Colonic mucosa (tissue), 4 donors: ENCODE data around the gene PIRT. TPM values are rescaled to one million over a fixed set of nuclear protein-coding genes. Genes with fewer than 3 reads are reported as not detected.
A peak's percentile ranks its signal among the peaks of the same experiment; 100 is the strongest.

Source experiments
- DNase-seq: peaks from one replicate; pipeline ENCODE4 v3.0.0-alpha.2; 2020
- H3K27ac ChIP-seq: fragments of 200-600 bp; one replicate; pipeline ENCODE4 v1.8.0; 2021
- H3K27me3 ChIP-seq: fragments of 200-600 bp; one replicate; pipeline ENCODE4 v1.8.0; 2021
- H3K36me3 ChIP-seq: fragments of 200-600 bp; one replicate; pipeline ENCODE4 v1.8.0; 2021
- H3K4me1 ChIP-seq: fragments of 200-600 bp; one replicate; pipeline ENCODE4 v1.8.0; 2021; ENCODE audit warnings: mild to moderate bottlenecking
- H3K4me3 ChIP-seq: fragments of 200-600 bp; one replicate; pipeline ENCODE4 v1.8.0; 2021
- H3K9ac ChIP-seq, 2 donors: one replicate each; pipeline ENCODE4 v1.7.0; 2013; ENCODE audit warnings: control low read depth in 2 of 2, low read depth in 2 of 2, low read length in 2 of 2
- H3K9me3 ChIP-seq: fragments of 200-600 bp; one replicate; pipeline ENCODE4 v1.8.0; 2021
- intact Hi-C: fragments of 100-400 bp; cut with DNase I; formaldehyde crosslinking; loops from one replicate; pipeline ENCODE4 v1.14.1; 2022
- total RNA-seq, 2 donors: library from RNA; stranded (reverse); fragmentation: NEBNext Ultra II Directional in 1 of 2; extraction: Animal tissue kit (Norgen Biotek cat#: 25700) in 1 of 2; gene quantifications; one replicate each; pipeline ENCODE4 v1.2.1, GENCODE V29; 2021
- TF ChIP-seq, protein P1 (sequence below): fragments of 200-600 bp; IDR thresholded peaks from one replicate; pipeline ENCODE4 v1.8.0; 2022; ENCODE audit warnings: antibody characterized with exemption, mild to moderate bottlenecking
- donor health status: healthy.
- donor health status: DM: no; HTN: no; CAD: no.
- donor health status: DM: no; HTN: no; CAD: no.

The PIRT gene
- total RNA-seq, 2 donors from 2014 or later: 0.40 to 1.5 TPM

DNA sequence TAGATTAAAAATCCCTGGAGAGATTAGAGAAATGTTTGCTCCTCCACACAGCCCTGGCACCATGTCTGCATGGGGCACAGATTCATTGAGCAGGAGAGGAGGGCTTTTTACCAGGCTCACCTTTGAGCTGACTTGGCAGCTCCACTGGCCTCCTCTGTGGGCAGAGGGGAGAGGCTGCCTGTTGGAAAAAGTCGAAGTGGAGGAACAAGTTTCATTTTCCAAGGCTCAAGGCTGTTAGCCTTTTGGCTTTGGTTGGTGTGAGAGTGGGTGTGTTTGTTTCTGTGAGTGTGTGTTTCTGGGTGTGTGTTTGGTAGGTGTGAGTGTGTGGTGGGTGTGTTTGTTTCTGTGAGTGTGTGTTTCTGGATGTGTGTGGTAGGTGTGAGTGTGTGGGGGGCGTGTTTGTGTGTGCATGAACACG lies 39.5 kb downstream of the PIRT start:
- H3K9ac ChIP-seq: peak overlapping the region; percentile 60 to 100
- H3K9me3 ChIP-seq: no peaks in the 10 kb centered on the region
- DNase-seq: peak; percentile 65
- TF ChIP-seq, protein P1, sequence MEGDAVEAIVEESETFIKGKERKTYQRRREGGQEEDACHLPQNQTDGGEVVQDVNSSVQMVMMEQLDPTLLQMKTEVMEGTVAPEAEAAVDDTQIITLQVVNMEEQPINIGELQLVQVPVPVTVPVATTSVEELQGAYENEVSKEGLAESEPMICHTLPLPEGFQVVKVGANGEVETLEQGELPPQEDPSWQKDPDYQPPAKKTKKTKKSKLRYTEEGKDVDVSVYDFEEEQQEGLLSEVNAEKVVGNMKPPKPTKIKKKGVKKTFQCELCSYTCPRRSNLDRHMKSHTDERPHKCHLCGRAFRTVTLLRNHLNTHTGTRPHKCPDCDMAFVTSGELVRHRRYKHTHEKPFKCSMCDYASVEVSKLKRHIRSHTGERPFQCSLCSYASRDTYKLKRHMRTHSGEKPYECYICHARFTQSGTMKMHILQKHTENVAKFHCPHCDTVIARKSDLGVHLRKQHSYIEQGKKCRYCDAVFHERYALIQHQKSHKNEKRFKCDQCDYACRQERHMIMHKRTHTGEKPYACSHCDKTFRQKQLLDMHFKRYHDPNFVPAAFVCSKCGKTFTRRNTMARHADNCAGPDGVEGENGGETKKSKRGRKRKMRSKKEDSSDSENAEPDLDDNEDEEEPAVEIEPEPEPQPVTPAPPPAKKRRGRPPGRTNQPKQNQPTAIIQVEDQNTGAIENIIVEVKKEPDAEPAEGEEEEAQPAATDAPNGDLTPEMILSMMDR: no peak
- H3K36me3 ChIP-seq: no peaks in the 10 kb centered on the region
- H3K4me3 ChIP-seq: no peak overlapping the region
- peak overlapping the region; percentile 95 for H3K27ac ChIP-seq
- no peaks in the 10 kb centered on the region for H3K4me1 ChIP-seq
- intact Hi-C loops: no loop called here
- H3K27me3 ChIP-seq: no peaks in the 10 kb centered on the region

DNA sequence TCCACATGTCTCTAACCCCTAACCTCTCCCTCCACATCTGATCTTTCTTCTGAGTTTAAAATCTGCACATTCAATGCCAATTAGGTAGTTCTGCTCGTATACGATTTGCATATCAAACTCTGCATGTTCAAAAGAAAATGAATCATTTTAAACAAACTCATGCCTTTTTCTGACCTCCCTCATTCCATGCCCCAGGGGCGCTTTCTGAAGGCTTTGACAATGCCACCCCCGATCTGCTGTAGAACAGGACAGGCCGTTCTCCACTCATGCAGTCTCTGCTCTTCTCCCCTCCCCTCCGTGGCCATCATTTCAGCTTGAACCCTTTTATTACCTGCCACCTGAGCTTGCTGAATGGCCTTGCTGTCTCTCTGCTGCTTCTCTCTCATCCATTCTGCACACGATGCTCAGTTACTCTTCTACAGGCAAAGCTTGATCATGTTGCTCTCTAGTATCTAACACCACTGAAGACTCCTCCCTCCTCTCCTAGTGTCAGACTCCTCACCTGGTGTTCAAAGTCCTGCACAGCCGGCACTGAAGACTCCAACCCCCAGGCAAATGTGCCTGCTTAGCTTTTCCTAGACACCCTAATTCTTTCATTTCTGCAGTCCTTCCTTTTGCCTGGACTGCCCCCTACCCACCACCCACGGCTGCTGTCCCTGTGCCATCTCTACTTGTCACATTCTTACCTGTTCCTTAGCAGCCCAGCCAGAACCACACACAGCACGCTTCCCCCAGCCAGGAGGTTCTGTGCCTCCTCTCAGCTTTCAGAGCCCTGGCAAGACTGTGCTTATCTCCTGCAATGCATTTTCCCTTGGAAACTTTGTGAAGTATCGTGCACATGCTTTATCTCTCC lies 40.2 kb downstream of the PIRT start:
- Histone ChIP-seq H3K4me1 (no peaks in the 10 kb centered on the region), H3K4me3 (no peak overlapping the region), H3K27me3 (no peaks in the 10 kb centered on the region), H3K9ac (peak overlapping the region; percentile 60 to 100), H3K9me3 (no peaks in the 10 kb centered on the region), H3K36me3 (no peaks in the 10 kb centered on the region), H3K27ac (peak overlapping the region; percentile 95)
- TF ChIP-seq, protein P1: no peak
- intact Hi-C loops: no loop called here
- DNase-seq: no peak

DNA sequence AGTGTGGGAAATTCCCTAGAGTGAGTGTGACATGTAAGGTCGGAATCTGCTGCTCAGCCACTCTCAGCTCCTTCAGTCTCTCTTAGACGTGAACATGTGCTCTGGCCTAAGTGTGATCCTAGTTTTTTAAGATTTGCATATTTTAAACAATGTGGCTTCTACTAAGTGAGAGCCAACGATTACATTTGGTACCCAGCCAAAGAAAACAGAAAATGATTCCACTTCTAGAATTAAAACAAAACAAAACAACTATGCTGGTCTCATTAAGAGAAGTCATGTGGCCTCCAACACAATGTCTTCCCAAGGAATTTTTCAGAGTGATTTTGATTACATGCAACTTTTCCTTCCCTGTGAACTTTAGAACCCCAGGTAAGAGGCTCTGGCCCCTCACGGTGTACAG lies 44.1 kb downstream of the PIRT start:
- Histone ChIP-seq H3K9me3 (no peaks in the 10 kb centered on the region), H3K9ac (peak overlapping the region in 1 of 2 donors; percentile 9), H3K4me1 (peaks cover 9% of the 10 kb centered on the region), H3K27ac (no peak overlapping the region), H3K36me3 (no peaks in the 10 kb centered on the region), H3K4me3 (no peak overlapping the region), H3K27me3 (no peaks in the 10 kb centered on the region)
- TF ChIP-seq, protein P1: no peak
- intact Hi-C loops: no loop called here
- DNase-seq: no peak

DNA sequence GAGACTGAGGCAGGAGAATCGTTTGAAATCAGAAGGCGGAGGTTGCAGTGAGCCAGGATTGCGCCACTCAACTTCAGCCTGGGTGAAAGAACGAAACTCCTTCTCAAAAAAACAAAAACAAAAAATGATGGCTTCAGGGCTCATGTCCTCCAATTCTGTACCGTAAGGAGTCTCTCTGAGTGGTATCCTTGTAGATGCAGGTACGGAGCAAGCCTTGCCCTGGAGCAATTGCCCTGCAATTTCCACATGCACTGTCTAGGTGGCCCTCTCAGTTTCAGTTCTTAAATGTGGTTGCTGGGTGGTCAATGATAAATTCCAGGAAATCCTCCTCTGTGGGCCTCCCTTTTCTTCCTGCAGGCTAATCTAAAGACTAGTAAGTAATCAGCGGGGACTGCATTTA lies 44.6 kb downstream of the PIRT start:
- no peak overlapping the region for H3K9ac ChIP-seq
- H3K4me1 ChIP-seq: peaks cover 9% of the 10 kb centered on the region
- TF ChIP-seq, protein P1: no peak
- H3K27me3 ChIP-seq: no peaks in the 10 kb centered on the region
- no peak for DNase-seq
- no peak overlapping the region for H3K27ac ChIP-seq
- intact Hi-C loops: no loop called here
- H3K9me3 ChIP-seq: no peaks in the 10 kb centered on the region
- H3K36me3 ChIP-seq: no peaks in the 10 kb centered on the region
- no peak overlapping the region for H3K4me3 ChIP-seq

DNA sequence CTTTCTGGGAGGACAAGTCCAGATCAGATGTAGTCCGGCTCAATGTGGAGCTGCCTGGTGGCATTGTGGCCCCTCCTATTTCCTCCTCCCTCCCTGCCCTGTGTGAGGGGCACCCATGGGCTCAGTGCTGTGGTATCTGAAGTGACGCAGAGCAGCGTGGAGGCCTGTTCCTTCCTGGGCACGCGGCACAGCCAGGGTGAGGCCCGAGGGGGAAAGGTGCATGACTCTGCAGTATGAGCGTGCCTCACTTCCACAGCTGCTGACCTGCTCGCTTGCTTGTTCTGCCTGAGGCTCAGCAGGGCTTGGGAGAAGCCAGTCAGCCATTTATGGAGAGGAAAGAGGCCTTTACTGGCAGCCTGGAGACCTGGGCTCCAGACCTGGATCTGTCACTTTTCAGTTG lies 45.7 kb downstream of the PIRT start:
- H3K9me3 ChIP-seq: no peaks in the 10 kb centered on the region
- H3K27me3 ChIP-seq: no peaks in the 10 kb centered on the region
- peaks cover 9% of the 10 kb centered on the region for H3K4me1 ChIP-seq
- no peak for DNase-seq
- H3K9ac ChIP-seq: peak overlapping the region in 1 of 2 donors; percentile 44
- H3K4me3 ChIP-seq: no peak overlapping the region
- no peaks in the 10 kb centered on the region for H3K36me3 ChIP-seq
- peak overlapping the region; percentile 67 for H3K27ac ChIP-seq
- TF ChIP-seq, protein P1: no peak
- intact Hi-C loops: no loop called here
